Measurements from ENCODE around the gene HIVEP3. TPM values are rescaled to one million over a fixed set of nuclear protein-coding genes. Genes with fewer than 3 reads are reported as not detected.

HIVEP3 gene
- total RNA-seq, 1 experiment from 2014 or later: 1.2 TPM

DNA sequence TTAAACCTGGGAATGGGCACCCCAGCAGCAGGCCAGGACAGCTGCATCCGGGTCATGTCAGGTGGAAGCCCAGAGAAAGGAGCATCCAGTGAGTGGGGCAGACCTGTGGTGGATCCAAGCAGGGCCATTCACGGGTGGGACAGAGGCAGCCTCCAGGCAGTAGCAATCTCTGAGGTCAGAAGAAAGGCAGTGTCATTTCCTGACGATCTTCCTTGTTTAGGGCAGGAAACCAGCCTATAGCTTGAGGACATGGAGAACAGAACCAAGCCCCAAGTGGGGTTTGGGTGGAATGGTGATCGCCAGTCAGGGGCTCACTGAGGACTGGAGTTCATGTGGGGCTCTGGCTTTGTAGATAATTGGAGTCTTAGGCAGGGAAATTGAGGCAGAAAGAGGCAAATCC, 209.4 kb downstream of the HIVEP3 start:
- TF ChIP-seq, protein P1, sequence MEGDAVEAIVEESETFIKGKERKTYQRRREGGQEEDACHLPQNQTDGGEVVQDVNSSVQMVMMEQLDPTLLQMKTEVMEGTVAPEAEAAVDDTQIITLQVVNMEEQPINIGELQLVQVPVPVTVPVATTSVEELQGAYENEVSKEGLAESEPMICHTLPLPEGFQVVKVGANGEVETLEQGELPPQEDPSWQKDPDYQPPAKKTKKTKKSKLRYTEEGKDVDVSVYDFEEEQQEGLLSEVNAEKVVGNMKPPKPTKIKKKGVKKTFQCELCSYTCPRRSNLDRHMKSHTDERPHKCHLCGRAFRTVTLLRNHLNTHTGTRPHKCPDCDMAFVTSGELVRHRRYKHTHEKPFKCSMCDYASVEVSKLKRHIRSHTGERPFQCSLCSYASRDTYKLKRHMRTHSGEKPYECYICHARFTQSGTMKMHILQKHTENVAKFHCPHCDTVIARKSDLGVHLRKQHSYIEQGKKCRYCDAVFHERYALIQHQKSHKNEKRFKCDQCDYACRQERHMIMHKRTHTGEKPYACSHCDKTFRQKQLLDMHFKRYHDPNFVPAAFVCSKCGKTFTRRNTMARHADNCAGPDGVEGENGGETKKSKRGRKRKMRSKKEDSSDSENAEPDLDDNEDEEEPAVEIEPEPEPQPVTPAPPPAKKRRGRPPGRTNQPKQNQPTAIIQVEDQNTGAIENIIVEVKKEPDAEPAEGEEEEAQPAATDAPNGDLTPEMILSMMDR (IDR thresholded peaks at IDR 0.05; ENCODE audit: unreplicated experiment): no peak
- H3K9me3 Mint-ChIP-seq (ENCODE audit: unreplicated experiment): no peaks in the 10 kb centered on the region
- H3K4me1 Mint-ChIP-seq (ENCODE audit: insufficient read depth, unreplicated experiment): peaks cover 9% of the 10 kb centered on the region
- no peak for DNase-seq (ENCODE audit: unreplicated experiment)
- H3K27me3 Mint-ChIP-seq (ENCODE audit: insufficient read depth, unreplicated experiment): peaks cover 18% of the 10 kb centered on the region
- intact Hi-C loops (cut with micrococcal nuclease): no loop called here
- BruUV-seq (replicated peaks): no TSS peak
- no peak overlapping the region for H3K27ac Mint-ChIP-seq (ENCODE audit: low read depth, unreplicated experiment)
- CTCF ChIA-PET: no interaction called here
- H3K4me3 Mint-ChIP-seq (ENCODE audit: unreplicated experiment): no peak overlapping the region
- POLR2A ChIA-PET: interaction anchor here (1.1 kb wide), 1 partner anchor 18 kb away, joined by 3 read pairs; no protein-coding TSS in a partner anchor
- H3K36me3 Mint-ChIP-seq (ENCODE audit: insufficient read depth, unreplicated experiment): no peaks in the 10 kb centered on the region

DNA sequence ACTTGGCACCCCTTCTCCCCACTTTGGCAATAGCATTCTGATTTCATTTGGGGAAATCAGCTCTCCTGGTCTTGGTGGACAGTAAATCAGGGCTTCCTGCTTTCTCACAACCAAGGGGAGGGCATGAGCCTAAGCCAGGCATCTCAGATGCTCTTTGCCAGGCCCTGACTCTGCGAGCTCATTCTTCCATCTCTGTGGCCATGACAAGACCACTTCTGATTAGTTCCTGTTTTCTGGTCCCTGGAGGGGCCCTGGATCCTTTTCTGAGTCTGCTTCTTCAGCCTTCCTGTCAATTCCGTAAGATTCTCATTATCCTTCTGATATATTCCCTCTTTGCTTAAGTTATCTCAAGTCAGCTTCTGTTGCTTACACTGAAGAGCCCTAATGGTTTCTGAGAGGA, 210.4 kb downstream of the HIVEP3 start:
- BruUV-seq (replicated peaks): no TSS peak
- H3K9me3 Mint-ChIP-seq (ENCODE audit: unreplicated experiment): no peaks in the 10 kb centered on the region
- CTCF ChIA-PET: interaction anchor here (0.7 kb wide), 1 partner anchor 12 kb away, joined by 3 read pairs; no protein-coding TSS in a partner anchor
- H3K4me1 Mint-ChIP-seq (ENCODE audit: insufficient read depth, unreplicated experiment): peaks cover 4% of the 10 kb centered on the region
- no peak overlapping the region for H3K4me3 Mint-ChIP-seq (ENCODE audit: unreplicated experiment)
- no peak for DNase-seq (ENCODE audit: unreplicated experiment)
- TF ChIP-seq, protein P1 (IDR thresholded peaks at IDR 0.05; ENCODE audit: unreplicated experiment): no peak
- H3K27ac Mint-ChIP-seq (ENCODE audit: low read depth, unreplicated experiment): no peak overlapping the region
- H3K27me3 Mint-ChIP-seq (ENCODE audit: insufficient read depth, unreplicated experiment): peaks cover 18% of the 10 kb centered on the region
- H3K36me3 Mint-ChIP-seq (ENCODE audit: insufficient read depth, unreplicated experiment): no peaks in the 10 kb centered on the region
- POLR2A ChIA-PET: no interaction called here
- intact Hi-C loops (cut with micrococcal nuclease): no loop called here

DNA sequence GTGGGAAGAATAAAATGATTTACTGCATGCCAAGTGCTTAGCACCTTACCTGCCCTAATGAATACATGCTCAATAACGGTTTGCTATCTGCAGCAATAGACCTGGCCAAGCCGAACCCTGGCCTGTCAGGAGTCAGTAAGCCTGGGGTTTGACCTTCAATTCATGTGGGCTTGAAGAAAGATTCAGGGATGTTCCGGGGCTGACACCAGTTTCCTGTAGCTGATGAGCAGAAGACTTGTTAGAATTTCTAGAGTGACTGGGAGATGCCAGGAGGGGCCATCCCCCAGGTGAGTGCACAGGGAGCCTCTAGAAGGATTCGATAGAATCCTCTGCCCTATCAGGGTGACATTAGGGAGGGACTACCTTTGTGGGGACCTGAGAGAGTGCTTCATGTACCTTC, 210.9 kb downstream of the HIVEP3 start:
- no peaks in the 10 kb centered on the region for H3K9me3 Mint-ChIP-seq (ENCODE audit: unreplicated experiment)
- ChIA-PET CTCF (no interaction called here), POLR2A (no interaction called here)
- peaks cover 4% of the 10 kb centered on the region for H3K4me1 Mint-ChIP-seq (ENCODE audit: insufficient read depth, unreplicated experiment)
- intact Hi-C loops (cut with micrococcal nuclease): no loop called here
- TF ChIP-seq, protein P1 (IDR thresholded peaks at IDR 0.05; ENCODE audit: unreplicated experiment): no peak
- H3K27me3 Mint-ChIP-seq (ENCODE audit: insufficient read depth, unreplicated experiment): peaks cover 18% of the 10 kb centered on the region
- no TSS peak for BruUV-seq (replicated peaks)
- no peaks in the 10 kb centered on the region for H3K36me3 Mint-ChIP-seq (ENCODE audit: insufficient read depth, unreplicated experiment)
- H3K4me3 Mint-ChIP-seq (ENCODE audit: unreplicated experiment): no peak overlapping the region
- DNase-seq (ENCODE audit: unreplicated experiment): no peak
- H3K27ac Mint-ChIP-seq (ENCODE audit: low read depth, unreplicated experiment): no peak overlapping the region

DNA sequence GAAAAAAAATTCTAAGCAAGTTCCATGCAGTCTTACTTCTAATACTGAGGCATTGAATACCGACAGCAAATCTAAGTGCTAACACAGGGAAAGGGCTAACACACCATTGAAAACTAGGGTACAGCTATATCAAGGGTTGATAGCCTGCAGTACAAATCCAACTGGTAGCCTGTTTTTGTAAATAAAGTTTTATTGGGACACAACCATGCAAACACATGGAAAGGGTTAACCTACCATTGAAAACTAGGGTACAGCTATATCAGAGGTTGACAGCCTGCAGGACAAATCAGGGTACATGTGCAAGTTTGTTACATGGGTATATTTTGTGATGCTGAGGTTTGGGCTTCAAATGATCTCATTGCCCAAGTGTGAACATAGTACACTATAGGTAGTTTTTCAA, 212.9 kb downstream of the HIVEP3 start:
- BruUV-seq (replicated peaks): no TSS peak
- Mint-ChIP-seq H3K9me3 (ENCODE audit: unreplicated experiment) (no peaks in the 10 kb centered on the region), H3K36me3 (ENCODE audit: insufficient read depth, unreplicated experiment) (no peaks in the 10 kb centered on the region), H3K27me3 (ENCODE audit: insufficient read depth, unreplicated experiment) (peaks cover 18% of the 10 kb centered on the region), H3K4me3 (ENCODE audit: unreplicated experiment) (no peak overlapping the region), H3K4me1 (ENCODE audit: insufficient read depth, unreplicated experiment) (no peaks in the 10 kb centered on the region), H3K27ac (ENCODE audit: low read depth, unreplicated experiment) (no peak overlapping the region)
- POLR2A ChIA-PET: interaction anchor here (0.6 kb wide), 1 partner anchor 24 kb away, joined by 3 read pairs; no protein-coding TSS in a partner anchor
- TF ChIP-seq, protein P1 (IDR thresholded peaks at IDR 0.05; ENCODE audit: unreplicated experiment): no peak
- intact Hi-C loops (cut with micrococcal nuclease): no loop called here
- CTCF ChIA-PET: no interaction called here
- DNase-seq (ENCODE audit: unreplicated experiment): no peak

Data from MCF 10A (cell line).